GM08714 (cell line): ENCODE data around the gene GIMAP4.
"Not testable (repeated sequence)": the region's sequence is repeated elsewhere in the genome, so short reads cannot be mapped to it uniquely, and the experiment has no call there.

Experiments
- H3K4me3 ChIP-seq: fragments of 200-500 bp; sonication (Bioruptor generic); 2 replicates; pipeline ENCODE4 v1.5.1; 2014; ENCODE audit warnings: mild to moderate bottlenecking, low read length, inconsistent platforms
- ZNF274 ChIP-seq: IDR thresholded peaks from 2 replicates; pipeline ENCODE4 v1.6.1; 2012; ENCODE audit warnings: mild to moderate bottlenecking, low read depth, low read length

GIMAP4 gene

GRCh38 chr7:150567169-150567568, at the start of gene GIMAP4:
GIMAP4 (plus strand) TSS chr7:150567390; CDS start chr7:150569902, 2,512 bp downstream.
- TF ChIP-seq ZNF274, result no peak
- peak within 1 kb of the TSS; percentile 26; the same call in 1 of the 2 replicates for H3K4me3 ChIP-seq

- H3K4me3 ChIP-seq, result no peak overlapping the region
- no peak for TF ChIP-seq ZNF274
These were observed 47.9 kb upstream of the GIMAP4 start for GRCh38 chr7:150519310-150519709.

- no peak for TF ChIP-seq ZNF274
- H3K4me3 ChIP-seq, result no peak overlapping the region
These were observed 47.0 kb upstream of the GIMAP4 start for GRCh38 chr7:150520145-150520544.

- not testable (repeated sequence) for H3K4me3 ChIP-seq
These were observed 44.3 kb upstream of the GIMAP4 start for GRCh38 chr7:150522931-150523330.

- H3K4me3 ChIP-seq, result no peak overlapping the region
These were observed 43.2 kb upstream of the GIMAP4 start for GRCh38 chr7:150524018-150524417.

GRCh38 chr7:150531704-150532103, 35.5 kb upstream of the GIMAP4 start:
- no peak overlapping the region for H3K4me3 ChIP-seq
- TF ChIP-seq ZNF274, result no peak

More at GRCh38 chr7:150524018-150524417, 43.2 kb upstream of the GIMAP4 start:
- TF ChIP-seq ZNF274, result no peak

GRCh38 chr7:150538259-150538658, 28.9 kb upstream of the GIMAP4 start:
- TF ChIP-seq ZNF274, result no peak
- H3K4me3 ChIP-seq, result no peak overlapping the region

GRCh38 chr7:150553163-150553562, 14.0 kb upstream of the GIMAP4 start:
- H3K4me3 ChIP-seq, result no peak overlapping the region
- TF ChIP-seq ZNF274, result no peak

- no peak for TF ChIP-seq ZNF274
- H3K4me3 ChIP-seq, result no peak overlapping the region
These were observed 10.6 kb upstream of the GIMAP4 start for GRCh38 chr7:150556521-150557138.

GRCh38 chr7:150560486-150560885, 6.7 kb upstream of the GIMAP4 start:
- no peak for TF ChIP-seq ZNF274

GRCh38 chr7:150562919-150563318, 4.3 kb upstream of the GIMAP4 start:
- H3K4me3 ChIP-seq, result no peak overlapping the region
- TF ChIP-seq ZNF274, result no peak

More at GRCh38 chr7:150560486-150560885, 6.7 kb upstream of the GIMAP4 start:
- H3K4me3 ChIP-seq, result no peak overlapping the region

- TF ChIP-seq ZNF274, result no peak
- H3K4me3 ChIP-seq, result no peak overlapping the region
These were observed 3.2 kb upstream of the GIMAP4 start for GRCh38 chr7:150564006-150564405.

GRCh38 chr7:150564566-150564965, 2.6 kb upstream of the GIMAP4 start:
- no peak for TF ChIP-seq ZNF274
- no peak overlapping the region for H3K4me3 ChIP-seq

- TF ChIP-seq ZNF274, result no peak
- H3K4me3 ChIP-seq, result no peak overlapping the region
These were observed 2.0 kb upstream of the GIMAP4 start for GRCh38 chr7:150565239-150565638.

GRCh38 chr7:150566123-150566522, 1.1 kb upstream of the GIMAP4 start:
- TF ChIP-seq ZNF274, result no peak
- H3K4me3 ChIP-seq, result no peak overlapping the region

- no peak overlapping the region for H3K4me3 ChIP-seq
- no peak for TF ChIP-seq ZNF274
These were observed 618 bp upstream of the GIMAP4 start for GRCh38 chr7:150566572-150566971.

GRCh38 chr7:150567871-150568301, 696 bp downstream of the GIMAP4 start:
- TF ChIP-seq ZNF274, result no peak

More at GRCh38 chr7:150567871-150568301, 696 bp downstream of the GIMAP4 start:
- H3K4me3 ChIP-seq, result peak overlapping the region; percentile 14; the same call in 1 of the 2 replicates
